Measurements from ENCODE around the gene ST3GAL6.

GRCh38 chr3:98799479-98799878 is 36.3 kb downstream of the ST3GAL6 start:
- TF ChIP-seq TCF12 (IDR thresholded peaks at IDR 0.05; ENCODE audit: low read depth, low read length) (no peak), ZBTB11 (CRISPR knock-in tag; IDR thresholded peaks at IDR 0.05) (no peak), STAT3 (IDR thresholded peaks at IDR 0.05; ENCODE audit: low read depth, low read length) (no peak), USF2 (IDR thresholded peaks at IDR 0.05; ENCODE audit: borderline replicate concordance, low read depth, low read length) (no peak), CTCF (IDR thresholded peaks at IDR 0.05 in 2 of 3, conservative IDR thresholded peaks at IDR 0.05 in 1 of 3; ENCODE audit: control insufficient read depth in 2 of 3, extremely low read depth in 1 of 3, insufficient read depth in 1 of 3, low read depth in 3 of 3, low read length in 3 of 3) (no peak)
